ENCODE results near the gene TAF1B. TPM values are rescaled to one million over a fixed set of nuclear protein-coding genes. Genes with fewer than 3 reads are reported as not detected.

The TAF1B gene
- total RNA-seq, 6 experiments from 2014 or later = 4.8 to 8.1 (median 6.6) TPM

DNA sequence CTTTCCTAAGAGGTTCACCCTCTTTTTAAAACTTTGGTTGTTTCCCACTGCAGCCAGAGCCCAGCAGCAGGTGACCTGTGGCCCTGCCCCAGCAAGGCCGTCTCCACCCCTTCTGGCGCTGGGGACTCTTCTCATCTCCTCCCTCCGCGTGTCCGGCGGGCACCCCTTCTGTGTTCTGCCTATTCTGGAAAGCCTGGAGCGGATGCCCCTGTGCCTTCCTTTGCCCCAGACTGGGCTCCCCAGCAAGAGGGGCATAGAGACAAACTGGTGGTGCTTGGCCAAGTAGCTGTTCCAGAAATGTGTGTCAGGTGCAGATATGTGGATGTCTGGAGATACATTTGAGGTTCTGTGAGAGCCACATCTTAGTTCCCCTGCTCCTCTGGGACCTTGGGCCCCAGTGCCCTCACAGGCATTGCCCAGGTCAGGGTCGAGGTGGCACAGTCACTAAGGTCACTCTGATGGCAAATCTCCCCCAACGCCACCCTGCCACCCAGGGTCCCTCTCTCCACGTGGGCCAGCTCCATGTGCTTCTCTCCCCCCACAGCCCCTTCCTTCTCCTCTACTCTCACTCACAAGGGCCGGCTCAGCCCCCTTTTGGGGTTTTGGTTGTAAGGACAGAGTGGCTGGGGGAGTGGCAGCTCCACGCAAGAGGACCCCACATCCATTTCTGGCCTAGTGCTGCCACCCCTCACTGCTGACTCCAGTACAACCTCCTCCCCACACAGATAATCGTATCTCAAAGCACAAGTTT, 35.5 kb upstream of the TAF1B start:
- no peak for TF ChIP-seq POLR2A (IDR thresholded peaks at IDR 0.05)
- TF ChIP-seq, protein P1, sequence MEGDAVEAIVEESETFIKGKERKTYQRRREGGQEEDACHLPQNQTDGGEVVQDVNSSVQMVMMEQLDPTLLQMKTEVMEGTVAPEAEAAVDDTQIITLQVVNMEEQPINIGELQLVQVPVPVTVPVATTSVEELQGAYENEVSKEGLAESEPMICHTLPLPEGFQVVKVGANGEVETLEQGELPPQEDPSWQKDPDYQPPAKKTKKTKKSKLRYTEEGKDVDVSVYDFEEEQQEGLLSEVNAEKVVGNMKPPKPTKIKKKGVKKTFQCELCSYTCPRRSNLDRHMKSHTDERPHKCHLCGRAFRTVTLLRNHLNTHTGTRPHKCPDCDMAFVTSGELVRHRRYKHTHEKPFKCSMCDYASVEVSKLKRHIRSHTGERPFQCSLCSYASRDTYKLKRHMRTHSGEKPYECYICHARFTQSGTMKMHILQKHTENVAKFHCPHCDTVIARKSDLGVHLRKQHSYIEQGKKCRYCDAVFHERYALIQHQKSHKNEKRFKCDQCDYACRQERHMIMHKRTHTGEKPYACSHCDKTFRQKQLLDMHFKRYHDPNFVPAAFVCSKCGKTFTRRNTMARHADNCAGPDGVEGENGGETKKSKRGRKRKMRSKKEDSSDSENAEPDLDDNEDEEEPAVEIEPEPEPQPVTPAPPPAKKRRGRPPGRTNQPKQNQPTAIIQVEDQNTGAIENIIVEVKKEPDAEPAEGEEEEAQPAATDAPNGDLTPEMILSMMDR (IDR thresholded peaks at IDR 0.05) = no peak
- no peak for ATAC-seq
- Histone ChIP-seq H3K27ac (no peak overlapping the region), H3K27me3 (no peaks in the 10 kb centered on the region), H3K9me3 (no peaks in the 10 kb centered on the region), H3K36me3 (no peaks in the 10 kb centered on the region), H3K4me1 (peaks cover 0 to 6% (median 0%) of the 10 kb centered on the region in 4 donors), H3K4me3 (no peak overlapping the region)
- 94% methylated on average over 9 of the region's 13 CpGs for WGBS (ENCODE audit: insufficient coverage, low coverage, low lambda C conversion rate, missing lambda C conversion rate)
- intact Hi-C loops (cut with DNase I) = loop anchor here (10.0 kb wide), 3 partner anchors 137 to 617 kb away; no protein-coding TSS in a partner anchor
- peak in 1 of 3 donors; percentile 43 for DNase-seq

DNA sequence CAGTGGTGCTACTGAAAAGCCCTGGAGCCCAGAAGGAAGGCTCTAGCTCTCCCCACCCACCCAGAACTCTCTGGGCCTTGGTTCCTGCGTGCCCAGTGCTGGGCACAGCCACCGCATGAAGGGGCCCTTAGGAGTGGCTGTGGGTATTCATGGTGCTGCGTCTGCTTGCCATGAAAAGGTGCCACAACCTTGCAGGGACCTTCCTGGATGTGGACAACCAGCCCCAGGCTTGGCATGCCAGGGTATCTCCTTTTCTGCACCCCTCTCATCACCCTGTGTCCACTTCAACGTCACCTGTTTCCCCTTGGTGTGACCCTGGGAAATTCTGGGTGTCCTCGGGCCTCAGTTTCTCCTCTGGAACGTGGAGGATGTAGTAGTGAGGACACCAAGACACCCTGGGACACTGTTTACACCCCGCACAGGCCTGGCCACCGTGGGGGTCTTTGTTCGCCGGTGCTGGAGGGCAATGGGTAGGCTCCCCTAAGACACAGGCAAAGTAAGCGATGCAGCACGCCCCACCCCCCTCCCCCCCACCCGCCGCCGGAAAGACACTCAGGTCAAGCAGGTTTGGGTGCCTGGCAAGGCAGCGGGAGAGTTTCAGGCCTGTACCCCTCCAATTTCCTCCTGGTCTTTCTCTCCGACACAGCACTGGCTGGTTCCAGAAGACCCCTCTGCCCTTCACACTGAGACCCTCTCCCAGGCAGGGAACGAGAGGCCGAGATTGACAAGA, 34.8 kb upstream of the TAF1B start:
- H3K27me3 ChIP-seq = no peaks in the 10 kb centered on the region
- ATAC-seq (no peak), DNase-seq (peak in 1 of 3 donors; percentile 12)
- 62% methylated on average over 7 of the region's 19 CpGs for WGBS (ENCODE audit: insufficient coverage, low coverage, low lambda C conversion rate, missing lambda C conversion rate)
- H3K4me1 ChIP-seq = peaks cover 0 to 6% (median 0%) of the 10 kb centered on the region in 4 donors
- H3K36me3 ChIP-seq = no peaks in the 10 kb centered on the region
- no peaks in the 10 kb centered on the region for H3K9me3 ChIP-seq
- no peak overlapping the region for H3K27ac ChIP-seq
- no peak overlapping the region for H3K4me3 ChIP-seq
- intact Hi-C loops (cut with DNase I) = loop anchor here (10.0 kb wide), 3 partner anchors 136 to 616 kb away; no protein-coding TSS in a partner anchor
- TF ChIP-seq, protein P1 (IDR thresholded peaks at IDR 0.05) = no peak
- TF ChIP-seq POLR2A (IDR thresholded peaks at IDR 0.05) = no peak

DNA sequence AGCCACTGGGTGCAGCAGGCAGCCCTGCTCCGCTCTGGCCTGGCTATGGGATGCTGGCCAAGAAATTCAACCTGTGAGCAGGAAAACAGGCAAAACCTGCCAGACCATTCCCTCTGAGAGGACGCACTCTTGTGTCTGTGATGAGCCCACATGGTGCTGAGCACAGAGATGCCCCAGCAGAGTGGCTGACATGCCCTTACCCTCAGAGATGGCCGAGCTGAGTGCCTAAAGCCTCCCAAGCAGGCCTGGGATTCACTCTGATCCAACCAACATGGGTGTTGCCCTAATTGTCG, 34.3 kb upstream of the TAF1B start:
- no peak overlapping the region for H3K27ac ChIP-seq
- no peak for TF ChIP-seq POLR2A (IDR thresholded peaks at IDR 0.05)
- TF ChIP-seq, protein P1 (IDR thresholded peaks at IDR 0.05) = no peak
- no peaks in the 10 kb centered on the region for H3K9me3 ChIP-seq
- peaks cover 0 to 9% (median 0%) of the 10 kb centered on the region in 4 donors for H3K4me1 ChIP-seq
- WGBS (ENCODE audit: insufficient coverage, low coverage, low lambda C conversion rate, missing lambda C conversion rate) = no CpG with 5 or more reads among the region's 4 CpGs
- peak in 1 of 3 donors; percentile 31 for DNase-seq
- intact Hi-C loops (cut with DNase I) = loop anchor here (10.0 kb wide), 3 partner anchors 136 to 616 kb away; no protein-coding TSS in a partner anchor
- no peak for ATAC-seq
- no peaks in the 10 kb centered on the region for H3K27me3 ChIP-seq
- no peaks in the 10 kb centered on the region for H3K36me3 ChIP-seq
- no peak overlapping the region for H3K4me3 ChIP-seq

DNA sequence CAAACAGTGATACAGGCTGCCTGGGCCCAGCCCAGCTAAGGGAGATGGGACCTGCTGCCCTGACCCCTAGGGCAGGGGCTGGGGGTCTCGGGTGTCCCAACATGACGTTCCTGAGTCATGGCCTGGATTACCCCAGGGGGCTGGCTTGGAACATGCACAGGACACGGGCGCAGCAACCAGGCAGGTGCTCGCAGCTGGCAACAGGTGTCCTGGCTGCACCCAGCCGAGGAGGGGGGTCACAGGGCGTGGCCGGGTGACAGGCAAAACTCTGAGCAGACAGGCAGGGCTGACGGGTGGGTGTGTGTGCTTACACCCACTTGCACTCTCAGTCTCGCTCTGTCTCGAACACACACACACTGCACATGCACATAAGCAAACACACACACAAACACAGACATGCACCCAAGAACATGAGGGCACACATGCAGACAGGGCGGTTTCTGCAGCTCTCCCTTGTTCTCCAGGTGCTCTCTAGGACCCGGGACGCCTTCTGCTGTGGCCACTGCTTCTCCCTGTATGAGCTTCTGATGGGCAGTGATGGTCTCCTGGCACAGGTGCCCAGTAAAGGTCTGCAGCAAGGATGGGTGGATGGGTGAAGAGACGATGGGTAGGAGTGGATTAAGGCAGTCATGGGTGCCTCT, 33.7 kb upstream of the TAF1B start:
- H3K36me3 ChIP-seq = no peaks in the 10 kb centered on the region
- no peaks in the 10 kb centered on the region for H3K27me3 ChIP-seq
- intact Hi-C loops (cut with DNase I) = loop anchor here (10.0 kb wide), 3 partner anchors 135 to 615 kb away; no protein-coding TSS in a partner anchor
- H3K4me3 ChIP-seq = no peak overlapping the region
- no peak for ATAC-seq
- no peaks in the 10 kb centered on the region for H3K9me3 ChIP-seq
- H3K4me1 ChIP-seq = peaks cover 0 to 11% (median 0%) of the 10 kb centered on the region in 4 donors
- no peak overlapping the region for H3K27ac ChIP-seq
- WGBS (ENCODE audit: insufficient coverage, low coverage, low lambda C conversion rate, missing lambda C conversion rate) = 80% methylated on average over 4 of the region's 15 CpGs
- TF ChIP-seq POLR2A (IDR thresholded peaks at IDR 0.05) = no peak
- TF ChIP-seq, protein P1 (IDR thresholded peaks at IDR 0.05) = no peak
- peak in 1 of 3 donors; percentile 48 for DNase-seq
